OCI-LY7 (cell line): Measurements from ENCODE around the gene ZNF638. TPM values are rescaled to one million over a fixed set of nuclear protein-coding genes. Genes with fewer than 3 reads are reported as not detected.

ENCODE experiments used
- BruUV-seq: library from RNA; stranded (reverse); fragments of 400-500 nt; replicated peaks from 2 replicates; lab custom pipeline; 2021; lab: Mats Ljungman, UMichigan
- CTCF ChIA-PET: fragments of 300-600 bp; sonication (Branson Sonifier 250); formaldehyde crosslinking; loops from one replicate; lab custom pipeline; 2022; ENCODE audit warnings: antibody characterized with exemption; ENCODE audit not compliant: unreplicated experiment; lab: Charles Lee
- POLR2A ChIA-PET: fragments of 300-600 bp; sonication (Branson Sonifier 250); formaldehyde crosslinking; loops from one replicate; lab custom pipeline; 2022; ENCODE audit warnings: antibody characterized with exemption; lab: Charles Lee
- DNase-seq: peaks from one replicate; pipeline ENCODE4 v3.0.0-alpha.2; 2015; ENCODE audit warnings: low spot score
- H2AFZ ChIP-seq: fragments of 200-600 bp; sonication (generic), shearing (Covaris generic); 2 replicates; pipeline ENCODE4 v1.6.1; 2014; ENCODE audit warnings: mild to moderate bottlenecking, antibody characterized with exemption, low read length, moderate library complexity
- H3K27ac ChIP-seq: fragments of 200-600 bp; sonication (generic); 2 replicates; pipeline ENCODE4 v1.5.1; 2014; ENCODE audit warnings: mixed run types, low read depth, mild to moderate bottlenecking, moderate library complexity, low read length, inconsistent platforms; ENCODE audit not compliant: poor library complexity, severe bottlenecking
- H3K36me3 ChIP-seq: fragments of 200-600 bp; sonication (generic); 2 replicates; pipeline ENCODE4 v1.6.1; 2014; ENCODE audit warnings: mild to moderate bottlenecking, antibody characterized with exemption, low read length, moderate library complexity, mixed read lengths; ENCODE audit not compliant: insufficient read depth
- H3K4me1 ChIP-seq: fragments of 200-600 bp; sonication (generic); 2 replicates; pipeline ENCODE4 v1.5.1; 2014; ENCODE audit warnings: mild to moderate bottlenecking, low read length; ENCODE audit not compliant: insufficient read depth, poor library complexity, severe bottlenecking
- H3K4me2 ChIP-seq: fragments of 200-600 bp; sonication (generic); 2 replicates; pipeline ENCODE4 v1.6.1; 2014; ENCODE audit warnings: mild to moderate bottlenecking, low read length
- H3K4me3 ChIP-seq: fragments of 200-600 bp; sonication (generic); 2 replicates; pipeline ENCODE4 v1.5.1; 2014; ENCODE audit warnings: mild to moderate bottlenecking, low read depth, low read length; ENCODE audit not compliant: poor library complexity, severe bottlenecking
- H3K79me2 ChIP-seq: fragments of 200-600 bp; sonication (generic); 2 replicates; pipeline ENCODE4 v1.6.1; 2016; ENCODE audit warnings: low read depth, mild to moderate bottlenecking, low read length, moderate library complexity, mixed read lengths; ENCODE audit not compliant: insufficient read depth
- H3K9me2 ChIP-seq: fragments of 200-600 bp; sonication (generic); 2 replicates; pipeline ENCODE4 v1.6.1; 2016; ENCODE audit warnings: mild to moderate bottlenecking, low read length, mixed read lengths; ENCODE audit not compliant: insufficient read depth
- H3K9me3 ChIP-seq: fragments of 200-600 bp; sonication (generic); 2 replicates; pipeline ENCODE4 v1.6.1; 2014; ENCODE audit warnings: mild to moderate bottlenecking, mixed run types, low read length, mixed read lengths
- H4K20me1 ChIP-seq: fragments of 200-600 bp; sonication (generic); 2 replicates; pipeline ENCODE4 v1.6.1; 2014; ENCODE audit warnings: mild to moderate bottlenecking, antibody characterized with exemption, low read length, moderate library complexity, mixed read lengths; ENCODE audit not compliant: insufficient read depth
- EZH2phosphoT487 ChIP-seq: fragments of 200-600 bp; sonication (generic); IDR thresholded peaks from 2 replicates; pipeline ENCODE4 v1.6.1; 2018; ENCODE audit warnings: low read depth, borderline replicate concordance, mild to moderate bottlenecking, mixed run types, antibody characterized with exemption, low read length, moderate library complexity, mixed read lengths
- intact Hi-C: fragments of 100-400 bp; cut with micrococcal nuclease; formaldehyde crosslinking; loops from one replicate; pipeline ENCODE4 v1.10.0; 2022; ENCODE audit not compliant: unreplicated experiment
- total RNA-seq, 2 experiments: library from RNA; depleted of rRNA in 1 of 2; stranded (reverse); fragments of >200 nt in 1 of 2; shearing (Covaris generic) in 1 of 2; gene quantifications; 2 replicates each; pipeline ENCODE4 v1.2.3, GENCODE V29; 2014 to 2022
- TF ChIP-seq, protein P1 (sequence below): fragments of 200-600 bp; sonication (generic); conservative IDR thresholded peaks from 2 replicates; pipeline ENCODE4 v1.5.1; 2014; ENCODE audit warnings: mild to moderate bottlenecking, antibody characterized with exemption, low read length, moderate library complexity, mixed read lengths

Gene ZNF638
- total RNA-seq, 2 experiments from 2014 or later, result 114 to 138 TPM

- DNase-seq, result no peak
- Histone ChIP-seq H3K36me3 (no peaks in the 10 kb centered on the region), H3K27ac (no peak overlapping the region), H3K4me2 (no peak overlapping the region), H4K20me1 (no peaks in the 10 kb centered on the region), H3K9me2 (no peaks in the 10 kb centered on the region), H3K4me3 (no peak overlapping the region), H3K79me2 (no peaks in the 10 kb centered on the region), H3K4me1 (no peaks in the 10 kb centered on the region), H3K9me3 (no peaks in the 10 kb centered on the region), H2AFZ (no peak overlapping the region)
- BruUV-seq, result no TSS peak
- ChIA-PET POLR2A (no interaction called here), CTCF (no interaction called here)
- TF ChIP-seq, protein P1, sequence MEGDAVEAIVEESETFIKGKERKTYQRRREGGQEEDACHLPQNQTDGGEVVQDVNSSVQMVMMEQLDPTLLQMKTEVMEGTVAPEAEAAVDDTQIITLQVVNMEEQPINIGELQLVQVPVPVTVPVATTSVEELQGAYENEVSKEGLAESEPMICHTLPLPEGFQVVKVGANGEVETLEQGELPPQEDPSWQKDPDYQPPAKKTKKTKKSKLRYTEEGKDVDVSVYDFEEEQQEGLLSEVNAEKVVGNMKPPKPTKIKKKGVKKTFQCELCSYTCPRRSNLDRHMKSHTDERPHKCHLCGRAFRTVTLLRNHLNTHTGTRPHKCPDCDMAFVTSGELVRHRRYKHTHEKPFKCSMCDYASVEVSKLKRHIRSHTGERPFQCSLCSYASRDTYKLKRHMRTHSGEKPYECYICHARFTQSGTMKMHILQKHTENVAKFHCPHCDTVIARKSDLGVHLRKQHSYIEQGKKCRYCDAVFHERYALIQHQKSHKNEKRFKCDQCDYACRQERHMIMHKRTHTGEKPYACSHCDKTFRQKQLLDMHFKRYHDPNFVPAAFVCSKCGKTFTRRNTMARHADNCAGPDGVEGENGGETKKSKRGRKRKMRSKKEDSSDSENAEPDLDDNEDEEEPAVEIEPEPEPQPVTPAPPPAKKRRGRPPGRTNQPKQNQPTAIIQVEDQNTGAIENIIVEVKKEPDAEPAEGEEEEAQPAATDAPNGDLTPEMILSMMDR, result no peak
- no peak for TF ChIP-seq EZH2phosphoT487
- intact Hi-C loops, result loop anchor here (10.0 kb wide), 1 partner anchor 48 kb away; no protein-coding TSS in a partner anchor
Measured at GRCh38 chr2:71467180-71467815, 135.7 kb downstream of the ZNF638 start.

- Histone ChIP-seq H3K4me1 (no peaks in the 10 kb centered on the region), H3K4me3 (no peak overlapping the region), H3K9me2 (no peaks in the 10 kb centered on the region), H4K20me1 (no peaks in the 10 kb centered on the region), H3K79me2 (no peaks in the 10 kb centered on the region), H3K9me3 (no peaks in the 10 kb centered on the region), H3K27ac (no peak overlapping the region), H2AFZ (no peak overlapping the region), H3K36me3 (no peaks in the 10 kb centered on the region), H3K4me2 (no peak overlapping the region)
- TF ChIP-seq, protein P1, result no peak
- TF ChIP-seq EZH2phosphoT487, result no peak
- CTCF ChIA-PET, result no interaction called here
- POLR2A ChIA-PET, result no interaction called here
- no TSS peak for BruUV-seq
- DNase-seq, result no peak
- intact Hi-C loops, result loop anchor here (10.0 kb wide), 1 partner anchor 46 kb away; no protein-coding TSS in a partner anchor
Measured at GRCh38 chr2:71468279-71469015, 136.9 kb downstream of the ZNF638 start.
